ENCODE data around the gene KRT31.

Gene KRT31

GRCh38 chr17:41396996-41397660, at the start of gene KRT31:
KRT31 (minus strand) TSS chr17:41397608; CDS start chr17:41397539, 69 bp downstream.
- H3K27me3 ChIP-seq (ENCODE audit: control insufficient read depth in 1 of 2, insufficient read depth in 2 of 2, low read length in 2 of 2) = peaks cover 0 to 2% of the 10 kb centered on the region in 2 donors
- no peaks in the 10 kb centered on the region for H3K36me3 ChIP-seq (ENCODE audit: control insufficient read depth in 1 of 2, insufficient read depth in 2 of 2, low read length in 2 of 2)
- no peak within 1 kb of the TSS for H3K9ac ChIP-seq (ENCODE audit: low read depth in 1 of 2, low read length in 2 of 2)
- no peak within 1 kb of the TSS for H3K27ac ChIP-seq (ENCODE audit: low read depth, low read length)
- H3K4me3 ChIP-seq (ENCODE audit: low read depth in 1 of 2, low read length in 2 of 2) = no peak within 1 kb of the TSS
- H3K4me1 ChIP-seq (ENCODE audit: control insufficient read depth in 1 of 2, insufficient read depth in 2 of 2, low read length in 2 of 2) = no peaks in the 10 kb centered on the region
- no peaks in the 10 kb centered on the region for H3K9me3 ChIP-seq (ENCODE audit: control insufficient read depth in 1 of 2, low read length in 2 of 2)

- H3K36me3 ChIP-seq (ENCODE audit: control insufficient read depth in 1 of 2, insufficient read depth in 2 of 2, low read length in 2 of 2) = no peaks in the 10 kb centered on the region
- H3K27me3 ChIP-seq (ENCODE audit: control insufficient read depth in 1 of 2, insufficient read depth in 2 of 2, low read length in 2 of 2) = peaks cover 0 to 6% of the 10 kb centered on the region in 2 donors
- H3K27ac ChIP-seq (ENCODE audit: low read depth, low read length) = no peak overlapping the region
- no peak overlapping the region for H3K4me3 ChIP-seq (ENCODE audit: low read depth in 1 of 2, low read length in 2 of 2)
- H3K4me1 ChIP-seq (ENCODE audit: control insufficient read depth in 1 of 2, insufficient read depth in 2 of 2, low read length in 2 of 2) = no peaks in the 10 kb centered on the region
- H3K9ac ChIP-seq (ENCODE audit: low read depth in 1 of 2, low read length in 2 of 2) = no peak overlapping the region
- no peaks in the 10 kb centered on the region for H3K9me3 ChIP-seq (ENCODE audit: control insufficient read depth in 1 of 2, low read length in 2 of 2)
These were observed 49.4 kb upstream of the KRT31 start for GRCh38 chr17:41446806-41447205.

- no peak overlapping the region for H3K27ac ChIP-seq (ENCODE audit: low read depth, low read length)
- H3K4me3 ChIP-seq (ENCODE audit: low read depth in 1 of 2, low read length in 2 of 2) = no peak overlapping the region
- H3K4me1 ChIP-seq (ENCODE audit: control insufficient read depth in 1 of 2, insufficient read depth in 2 of 2, low read length in 2 of 2) = no peaks in the 10 kb centered on the region
- no peaks in the 10 kb centered on the region for H3K36me3 ChIP-seq (ENCODE audit: control insufficient read depth in 1 of 2, insufficient read depth in 2 of 2, low read length in 2 of 2)
- H3K27me3 ChIP-seq (ENCODE audit: control insufficient read depth in 1 of 2, insufficient read depth in 2 of 2, low read length in 2 of 2) = peaks cover 0 to 6% of the 10 kb centered on the region in 2 donors
- no peak overlapping the region for H3K9ac ChIP-seq (ENCODE audit: low read depth in 1 of 2, low read length in 2 of 2)
- H3K9me3 ChIP-seq (ENCODE audit: control insufficient read depth in 1 of 2, low read length in 2 of 2) = no peaks in the 10 kb centered on the region
These were observed 47.2 kb upstream of the KRT31 start for GRCh38 chr17:41444640-41445039.

GRCh38 chr17:41444186-41444585, 46.8 kb upstream of the KRT31 start:
- peaks cover 0 to 6% of the 10 kb centered on the region in 2 donors for H3K27me3 ChIP-seq (ENCODE audit: control insufficient read depth in 1 of 2, insufficient read depth in 2 of 2, low read length in 2 of 2)
- H3K4me1 ChIP-seq (ENCODE audit: control insufficient read depth in 1 of 2, insufficient read depth in 2 of 2, low read length in 2 of 2) = no peaks in the 10 kb centered on the region
- H3K9ac ChIP-seq (ENCODE audit: low read depth in 1 of 2, low read length in 2 of 2) = no peak overlapping the region
- H3K4me3 ChIP-seq (ENCODE audit: low read depth in 1 of 2, low read length in 2 of 2) = no peak overlapping the region
- no peak overlapping the region for H3K27ac ChIP-seq (ENCODE audit: low read depth, low read length)
- no peaks in the 10 kb centered on the region for H3K9me3 ChIP-seq (ENCODE audit: control insufficient read depth in 1 of 2, low read length in 2 of 2)
- H3K36me3 ChIP-seq (ENCODE audit: control insufficient read depth in 1 of 2, insufficient read depth in 2 of 2, low read length in 2 of 2) = no peaks in the 10 kb centered on the region

DNA sequence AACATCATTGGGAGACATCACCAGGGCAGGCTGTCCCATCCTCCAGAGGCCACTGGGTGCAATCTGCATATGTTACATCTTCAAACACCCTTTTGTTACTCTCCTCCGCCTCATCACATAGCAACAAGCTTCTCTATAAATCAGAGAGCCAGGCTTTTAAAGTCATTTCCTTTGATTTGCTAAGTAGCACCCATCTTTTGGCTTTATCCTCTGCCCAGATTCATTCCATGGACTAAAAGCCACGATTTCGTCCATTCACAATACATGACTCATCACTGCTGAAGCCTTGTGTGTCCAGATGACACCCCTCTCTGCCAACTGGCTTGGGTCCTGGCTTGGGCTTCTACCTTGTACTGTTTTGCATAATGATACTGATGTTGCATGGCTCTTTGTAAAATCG, 45.3 kb upstream of the KRT31 start:
- Histone ChIP-seq H3K27me3 (ENCODE audit: control insufficient read depth in 1 of 2, insufficient read depth in 2 of 2, low read length in 2 of 2) (peaks cover 0 to 6% of the 10 kb centered on the region in 2 donors), H3K9me3 (ENCODE audit: control insufficient read depth in 1 of 2, low read length in 2 of 2) (no peaks in the 10 kb centered on the region), H3K4me3 (ENCODE audit: low read depth in 1 of 2, low read length in 2 of 2) (no peak overlapping the region), H3K4me1 (ENCODE audit: control insufficient read depth in 1 of 2, insufficient read depth in 2 of 2, low read length in 2 of 2) (no peaks in the 10 kb centered on the region), H3K27ac (ENCODE audit: low read depth, low read length) (no peak overlapping the region), H3K9ac (ENCODE audit: low read depth in 1 of 2, low read length in 2 of 2) (no peak overlapping the region), H3K36me3 (ENCODE audit: control insufficient read depth in 1 of 2, insufficient read depth in 2 of 2, low read length in 2 of 2) (no peaks in the 10 kb centered on the region)

DNA sequence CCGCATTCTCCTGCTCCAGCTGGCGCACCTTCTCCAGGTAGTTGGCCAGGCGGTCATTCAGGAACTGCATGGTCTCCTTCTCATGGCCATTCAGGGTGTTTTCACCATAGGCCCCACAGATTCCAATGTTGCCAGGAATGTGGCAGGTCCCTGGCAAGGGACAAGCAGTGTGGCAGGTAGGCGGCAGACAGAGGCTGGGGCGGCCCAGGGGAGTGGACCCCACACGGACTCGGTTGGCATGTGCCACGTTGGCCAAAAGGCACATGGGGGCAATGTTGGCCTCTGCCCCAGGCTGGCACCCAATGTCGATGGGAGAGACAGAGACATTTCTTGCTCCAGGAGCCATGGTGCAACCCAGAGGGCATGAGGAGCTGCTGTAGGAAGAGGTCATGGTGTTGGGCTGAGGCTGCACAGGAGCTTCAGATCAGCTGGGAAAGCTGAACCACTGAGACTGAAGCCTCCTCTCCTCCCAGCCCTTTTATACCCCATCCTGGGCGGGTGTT, 43.2 kb upstream of the KRT31 start, which contains the start of gene KRT38:
KRT38 (minus strand) TSS at position 453 of the 503 bp plus-strand sequence; CDS start at position 391, 62 bp downstream.
- Histone ChIP-seq H3K9ac (ENCODE audit: low read depth in 1 of 2, low read length in 2 of 2) (no peak within 1 kb of the TSS), H3K27ac (ENCODE audit: low read depth, low read length) (no peak within 1 kb of the TSS), H3K4me1 (ENCODE audit: control insufficient read depth in 1 of 2, insufficient read depth in 2 of 2, low read length in 2 of 2) (no peaks in the 10 kb centered on the region), H3K36me3 (ENCODE audit: control insufficient read depth in 1 of 2, insufficient read depth in 2 of 2, low read length in 2 of 2) (no peaks in the 10 kb centered on the region), H3K27me3 (ENCODE audit: control insufficient read depth in 1 of 2, insufficient read depth in 2 of 2, low read length in 2 of 2) (peaks cover 0 to 6% of the 10 kb centered on the region in 2 donors), H3K4me3 (ENCODE audit: low read depth in 1 of 2, low read length in 2 of 2) (no peak within 1 kb of the TSS), H3K9me3 (ENCODE audit: control insufficient read depth in 1 of 2, low read length in 2 of 2) (no peaks in the 10 kb centered on the region)

- no peaks in the 10 kb centered on the region for H3K36me3 ChIP-seq (ENCODE audit: control insufficient read depth in 1 of 2, insufficient read depth in 2 of 2, low read length in 2 of 2)
- H3K4me3 ChIP-seq (ENCODE audit: low read depth in 1 of 2, low read length in 2 of 2) = no peak overlapping the region
- no peak overlapping the region for H3K9ac ChIP-seq (ENCODE audit: low read depth in 1 of 2, low read length in 2 of 2)
- peaks cover 0 to 6% of the 10 kb centered on the region in 2 donors for H3K27me3 ChIP-seq (ENCODE audit: control insufficient read depth in 1 of 2, insufficient read depth in 2 of 2, low read length in 2 of 2)
- H3K27ac ChIP-seq (ENCODE audit: low read depth, low read length) = no peak overlapping the region
- H3K4me1 ChIP-seq (ENCODE audit: control insufficient read depth in 1 of 2, insufficient read depth in 2 of 2, low read length in 2 of 2) = no peaks in the 10 kb centered on the region
- H3K9me3 ChIP-seq (ENCODE audit: control insufficient read depth in 1 of 2, low read length in 2 of 2) = no peaks in the 10 kb centered on the region
These were observed 42.0 kb upstream of the KRT31 start for GRCh38 chr17:41439375-41439774.

GRCh38 chr17:41437769-41438168, 40.4 kb upstream of the KRT31 start:
- H3K36me3 ChIP-seq (ENCODE audit: control insufficient read depth in 1 of 2, insufficient read depth in 2 of 2, low read length in 2 of 2) = no peaks in the 10 kb centered on the region
- no peaks in the 10 kb centered on the region for H3K9me3 ChIP-seq (ENCODE audit: control insufficient read depth in 1 of 2, low read length in 2 of 2)
- no peaks in the 10 kb centered on the region for H3K4me1 ChIP-seq (ENCODE audit: control insufficient read depth in 1 of 2, insufficient read depth in 2 of 2, low read length in 2 of 2)
- H3K27ac ChIP-seq (ENCODE audit: low read depth, low read length) = no peak overlapping the region
- peaks cover 0 to 4% of the 10 kb centered on the region in 2 donors for H3K27me3 ChIP-seq (ENCODE audit: control insufficient read depth in 1 of 2, insufficient read depth in 2 of 2, low read length in 2 of 2)
- no peak overlapping the region for H3K9ac ChIP-seq (ENCODE audit: low read depth in 1 of 2, low read length in 2 of 2)
- H3K4me3 ChIP-seq (ENCODE audit: low read depth in 1 of 2, low read length in 2 of 2) = no peak overlapping the region

DNA sequence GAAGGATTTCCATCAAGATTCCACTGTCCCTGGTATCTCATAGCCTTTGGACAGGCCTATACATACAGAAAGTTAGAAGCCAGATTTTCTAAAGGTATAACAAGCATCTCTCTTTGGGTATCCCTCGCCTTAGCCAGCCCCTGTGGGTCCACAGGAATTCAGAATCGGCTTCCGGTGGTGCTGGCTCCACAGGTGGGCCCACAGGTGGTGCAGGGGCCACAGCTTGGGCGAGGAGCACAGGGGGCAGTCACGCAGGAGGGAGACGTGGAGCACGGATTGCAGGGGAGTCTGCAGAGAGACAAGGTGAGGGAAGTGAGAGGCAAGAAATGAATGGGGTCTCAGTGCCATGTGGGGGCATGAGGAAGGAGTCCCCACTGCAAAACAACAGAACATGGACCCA, 39.8 kb upstream of the KRT31 start:
- Histone ChIP-seq H3K9me3 (ENCODE audit: control insufficient read depth in 1 of 2, low read length in 2 of 2) (no peaks in the 10 kb centered on the region), H3K27ac (ENCODE audit: low read depth, low read length) (no peak overlapping the region), H3K9ac (ENCODE audit: low read depth in 1 of 2, low read length in 2 of 2) (no peak overlapping the region), H3K4me3 (ENCODE audit: low read depth in 1 of 2, low read length in 2 of 2) (no peak overlapping the region), H3K36me3 (ENCODE audit: control insufficient read depth in 1 of 2, insufficient read depth in 2 of 2, low read length in 2 of 2) (no peaks in the 10 kb centered on the region), H3K4me1 (ENCODE audit: control insufficient read depth in 1 of 2, insufficient read depth in 2 of 2, low read length in 2 of 2) (no peaks in the 10 kb centered on the region), H3K27me3 (ENCODE audit: control insufficient read depth in 1 of 2, insufficient read depth in 2 of 2, low read length in 2 of 2) (no peaks in the 10 kb centered on the region)

- no peaks in the 10 kb centered on the region for H3K27me3 ChIP-seq (ENCODE audit: control insufficient read depth in 1 of 2, insufficient read depth in 2 of 2, low read length in 2 of 2)
- H3K9ac ChIP-seq (ENCODE audit: low read depth in 1 of 2, low read length in 2 of 2) = no peak overlapping the region
- no peaks in the 10 kb centered on the region for H3K9me3 ChIP-seq (ENCODE audit: control insufficient read depth in 1 of 2, low read length in 2 of 2)
- no peaks in the 10 kb centered on the region for H3K4me1 ChIP-seq (ENCODE audit: control insufficient read depth in 1 of 2, insufficient read depth in 2 of 2, low read length in 2 of 2)
- no peaks in the 10 kb centered on the region for H3K36me3 ChIP-seq (ENCODE audit: control insufficient read depth in 1 of 2, insufficient read depth in 2 of 2, low read length in 2 of 2)
- no peak overlapping the region for H3K4me3 ChIP-seq (ENCODE audit: low read depth in 1 of 2, low read length in 2 of 2)
- no peak overlapping the region for H3K27ac ChIP-seq (ENCODE audit: low read depth, low read length)
These were observed 37.0 kb upstream of the KRT31 start for GRCh38 chr17:41434415-41434814.

All from duodenal mucosa (tissue), 2 donors.